Measurements from ENCODE around the gene EMC10.

Gene EMC10

GRCh38 chr19:50453243-50453642 lies 23.1 kb upstream of the EMC10 start:
- TF ChIP-seq CTCF (IDR thresholded peaks at IDR 0.05; ENCODE audit: borderline replicate concordance, control extremely low read depth, extremely low read depth, insufficient read depth, missing control alignments) = no peak
- in situ Hi-C loops (cut with MboI; ENCODE audit: low sequenced_read_pairs, unreplicated experiment) = no loop called here
- no peak for DNase-seq (ENCODE audit: low spot score)

- no peak for DNase-seq (ENCODE audit: low spot score)
- no peak for TF ChIP-seq CTCF (IDR thresholded peaks at IDR 0.05; ENCODE audit: borderline replicate concordance, control extremely low read depth, extremely low read depth, insufficient read depth, missing control alignments)
- in situ Hi-C loops (cut with MboI; ENCODE audit: low sequenced_read_pairs, unreplicated experiment) = no loop called here
Observed at GRCh38 chr19:50455992-50456391, 20.3 kb upstream of the EMC10 start.

- in situ Hi-C loops (cut with MboI; ENCODE audit: low sequenced_read_pairs, unreplicated experiment) = no loop called here
- DNase-seq (ENCODE audit: low spot score) = no peak
- TF ChIP-seq CTCF (IDR thresholded peaks at IDR 0.05; ENCODE audit: borderline replicate concordance, control extremely low read depth, extremely low read depth, insufficient read depth, missing control alignments) = no peak
Observed at GRCh38 chr19:50457300-50457699, 19.0 kb upstream of the EMC10 start.

- no peak for TF ChIP-seq CTCF (IDR thresholded peaks at IDR 0.05; ENCODE audit: borderline replicate concordance, control extremely low read depth, extremely low read depth, insufficient read depth, missing control alignments)
- DNase-seq (ENCODE audit: low spot score) = no peak
- in situ Hi-C loops (cut with MboI; ENCODE audit: low sequenced_read_pairs, unreplicated experiment) = no loop called here
Observed at GRCh38 chr19:50458396-50459066, 17.8 kb upstream of the EMC10 start.

- no peak for TF ChIP-seq CTCF (IDR thresholded peaks at IDR 0.05; ENCODE audit: borderline replicate concordance, control extremely low read depth, extremely low read depth, insufficient read depth, missing control alignments)
- in situ Hi-C loops (cut with MboI; ENCODE audit: low sequenced_read_pairs, unreplicated experiment) = no loop called here
- no peak for DNase-seq (ENCODE audit: low spot score)
Observed at GRCh38 chr19:50459067-50459456, 17.2 kb upstream of the EMC10 start.

- no peak for DNase-seq (ENCODE audit: low spot score)
- in situ Hi-C loops (cut with MboI; ENCODE audit: low sequenced_read_pairs, unreplicated experiment) = loop anchor here (5.0 kb wide), 1 partner anchor 87 kb away; no protein-coding TSS in a partner anchor
- no peak for TF ChIP-seq CTCF (IDR thresholded peaks at IDR 0.05; ENCODE audit: borderline replicate concordance, control extremely low read depth, extremely low read depth, insufficient read depth, missing control alignments)
Observed at GRCh38 chr19:50459638-50460037, 16.7 kb upstream of the EMC10 start.

Measured in GM13976 (cell line).